ENCODE measurements around the gene MCTP1.
"Not testable (repeated sequence)": the region's sequence is repeated elsewhere in the genome, so short reads cannot be mapped to it uniquely, and the experiment has no call there.

Gene MCTP1

GRCh38 chr5:95178046-95178651, 106.7 kb downstream of the MCTP1 start:
- no peak for DNase-seq

DNA sequence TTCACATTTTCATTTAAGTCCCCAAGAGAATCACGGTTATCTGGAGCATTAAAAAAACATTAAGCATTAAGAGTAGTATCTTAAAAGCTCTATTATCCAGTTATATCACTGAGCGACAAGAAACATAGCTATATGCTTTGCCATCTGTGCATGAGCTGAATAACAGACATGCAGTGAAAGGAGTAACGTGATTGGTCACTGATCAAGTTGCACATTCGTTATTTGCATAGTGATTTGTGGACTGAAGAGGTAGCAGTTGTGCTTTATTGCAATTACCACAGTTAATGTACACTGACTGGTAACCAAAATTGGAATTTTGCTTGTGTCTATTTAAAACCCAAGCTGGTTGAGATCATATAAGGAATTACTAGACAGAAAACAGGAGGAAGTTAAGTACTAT, 107.4 kb downstream of the MCTP1 start:
- DNase-seq = no peak

GRCh38 chr5:95175106-95175505, 109.8 kb downstream of the MCTP1 start:
- DNase-seq = no peak

- DNase-seq = no peak
Observed at GRCh38 chr5:95172659-95173058, 112.2 kb downstream of the MCTP1 start.

DNA sequence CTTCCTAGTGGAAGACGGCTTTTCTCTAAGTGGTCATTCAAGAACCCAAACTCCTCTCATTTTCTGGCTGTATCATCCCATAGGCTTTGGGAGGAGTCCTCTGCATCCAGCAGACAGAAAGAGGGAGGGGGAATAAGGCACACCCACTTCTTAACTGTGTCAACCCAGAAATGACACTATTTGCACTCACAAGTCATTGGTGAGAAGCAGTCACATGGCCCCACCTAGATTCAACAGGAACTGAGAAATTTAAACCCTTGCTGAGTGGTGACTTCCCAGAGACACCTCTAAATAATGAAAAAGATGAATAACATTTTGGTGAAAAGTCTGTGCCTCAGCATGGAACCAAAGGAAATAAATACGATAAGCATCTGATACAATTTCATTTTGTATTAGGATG, 120.0 kb downstream of the MCTP1 start:
- no peak for DNase-seq

DNA sequence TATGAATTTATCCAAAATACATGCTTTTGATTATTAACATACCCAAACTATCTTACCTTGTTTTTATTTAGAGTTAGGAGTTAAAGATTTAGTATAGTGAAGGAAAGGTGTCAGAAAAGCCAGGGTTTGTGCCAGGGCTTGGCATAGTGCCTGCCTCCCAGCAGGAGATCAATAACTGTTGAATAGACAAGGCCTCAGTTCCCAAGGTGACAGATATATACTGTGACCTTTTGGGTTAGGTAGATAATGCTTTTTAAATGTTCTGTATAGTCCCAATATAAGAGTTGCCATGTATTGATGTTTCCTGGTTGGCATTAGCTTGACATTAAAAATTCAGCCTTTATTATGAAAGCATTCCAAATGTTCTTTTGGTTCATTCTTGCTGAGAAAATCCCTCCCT, 121.8 kb downstream of the MCTP1 start:
- no peak for DNase-seq

DNA sequence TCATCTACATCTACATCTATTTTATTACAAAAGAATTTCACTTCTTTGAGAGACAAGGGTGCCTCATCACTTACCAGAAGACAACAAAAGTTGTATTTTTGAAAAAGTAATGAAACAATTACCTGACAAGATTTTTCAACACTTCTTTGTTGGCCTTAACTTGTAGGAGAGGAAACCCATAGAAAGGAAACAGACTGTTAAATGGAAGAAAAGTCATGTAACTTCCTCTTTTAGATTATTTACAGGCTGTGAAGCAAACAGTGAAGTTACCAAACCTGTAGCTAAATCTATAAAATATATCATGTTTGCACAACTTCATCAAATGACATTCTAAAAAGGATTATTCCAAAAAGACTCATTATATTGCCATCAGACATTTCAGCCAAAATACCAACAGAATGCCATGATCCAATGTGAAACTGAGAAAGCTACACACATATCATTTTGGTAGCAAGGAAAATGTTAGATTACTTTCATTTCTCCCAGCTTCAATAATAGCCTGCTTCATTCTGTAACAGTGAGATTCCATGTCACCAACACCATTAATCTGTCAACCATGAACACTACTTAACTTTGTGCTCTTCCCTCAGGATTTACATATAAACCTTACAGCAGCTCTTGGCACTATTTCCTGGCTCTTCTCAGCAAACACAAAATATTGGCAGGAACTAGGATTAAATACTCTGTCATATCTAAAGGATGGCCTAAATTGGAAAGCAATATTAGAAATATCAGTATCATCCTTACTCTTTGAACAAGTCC, 122.5 kb downstream of the MCTP1 start:
- DNase-seq = no peak

DNA sequence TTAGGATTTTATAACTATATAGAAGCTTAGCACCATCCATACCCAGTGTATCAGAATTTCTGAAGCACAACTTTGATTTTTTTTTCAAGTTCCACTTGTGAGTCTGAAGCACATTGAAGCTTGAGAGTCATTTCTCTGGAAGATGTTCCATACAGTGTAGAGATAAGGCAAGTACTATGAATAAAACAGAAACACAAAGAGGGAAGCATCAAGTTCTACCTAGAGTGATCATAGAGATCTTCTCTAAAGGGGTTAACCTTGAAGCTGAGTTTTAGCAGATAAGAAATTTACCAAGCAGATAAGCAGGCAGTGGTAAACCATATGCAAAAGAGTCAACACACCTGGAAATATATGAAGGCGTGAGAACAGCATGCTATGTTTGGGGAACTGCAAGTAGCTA, 125.3 kb downstream of the MCTP1 start:
- DNase-seq = no peak

DNA sequence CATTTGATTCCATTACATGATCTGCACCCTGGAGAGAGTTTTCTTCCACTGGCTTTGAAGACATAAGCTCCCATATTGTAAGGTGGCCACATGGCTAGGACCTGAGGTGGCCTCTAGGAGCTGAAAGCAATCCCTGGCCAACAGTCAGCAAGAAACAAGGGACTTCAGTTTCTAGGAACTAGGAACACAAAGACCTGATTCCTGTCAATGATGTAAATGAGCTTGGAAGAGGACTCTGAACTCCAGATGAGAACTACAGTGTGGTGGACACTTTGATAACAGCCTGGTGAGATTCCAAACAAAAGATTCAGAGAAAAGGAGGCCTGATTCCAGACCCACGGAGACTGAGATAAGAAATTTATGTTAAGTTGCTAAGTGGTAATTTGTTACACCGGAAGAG, 129.0 kb downstream of the MCTP1 start:
- DNase-seq = no peak

DNA sequence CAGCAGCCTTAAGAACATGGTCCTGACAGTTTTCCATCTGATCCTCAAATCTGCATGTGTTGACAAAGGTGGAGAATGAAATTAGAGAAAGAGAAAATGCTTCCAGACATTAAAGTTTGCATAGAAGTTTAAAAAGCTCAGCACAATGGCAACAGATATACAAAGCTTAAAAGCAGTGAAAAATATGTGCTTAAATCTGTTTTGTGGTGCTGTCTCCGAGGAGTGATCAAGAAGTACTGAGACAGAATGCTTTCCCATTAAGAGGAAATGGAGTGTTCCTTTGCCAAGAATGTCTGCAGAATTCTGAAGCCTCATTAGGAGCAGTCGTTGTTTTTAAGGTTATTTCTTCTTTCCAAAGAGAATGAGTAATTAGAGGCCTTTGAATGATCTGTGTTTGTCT, 131.4 kb downstream of the MCTP1 start:
- DNase-seq = no peak

DNA sequence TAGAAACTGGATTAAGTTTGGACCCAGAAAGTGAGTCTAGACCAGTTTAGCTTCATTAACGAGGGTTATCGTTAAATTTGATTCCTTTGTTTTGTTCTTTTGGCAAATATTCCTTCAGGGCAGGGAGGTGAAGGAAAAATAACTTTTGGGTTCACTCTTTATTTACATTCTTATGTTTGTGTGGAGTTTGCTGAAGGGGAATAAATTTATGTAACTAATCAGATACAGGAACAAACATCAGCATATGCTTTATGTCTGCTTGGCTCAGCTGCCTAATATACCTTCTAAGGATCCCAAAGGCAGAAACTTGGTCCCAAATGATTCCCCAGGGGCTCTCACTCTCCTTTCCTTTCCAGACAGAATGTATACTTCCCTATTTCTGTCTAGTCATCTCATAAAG, 132.4 kb downstream of the MCTP1 start:
- DNase-seq = no peak

DNA sequence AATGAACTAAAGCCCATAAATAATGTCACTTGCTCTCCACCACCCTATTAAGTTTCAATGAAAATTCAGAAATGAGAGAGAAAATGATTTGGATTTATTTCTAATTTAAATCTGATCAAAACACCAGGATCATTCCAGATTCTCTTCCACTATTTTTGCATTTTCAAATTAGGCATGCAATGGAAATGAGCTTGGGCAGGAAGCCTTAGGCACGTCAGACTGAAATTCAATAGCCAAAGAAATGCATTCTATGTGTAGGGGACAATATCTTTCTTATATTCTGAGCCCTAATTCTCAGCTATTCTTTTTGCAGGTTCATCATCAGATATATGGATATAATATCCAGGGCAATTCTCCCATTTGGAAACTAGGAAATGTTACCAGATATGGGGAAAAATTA, 132.8 kb downstream of the MCTP1 start:
- DNase-seq = no peak

DNA sequence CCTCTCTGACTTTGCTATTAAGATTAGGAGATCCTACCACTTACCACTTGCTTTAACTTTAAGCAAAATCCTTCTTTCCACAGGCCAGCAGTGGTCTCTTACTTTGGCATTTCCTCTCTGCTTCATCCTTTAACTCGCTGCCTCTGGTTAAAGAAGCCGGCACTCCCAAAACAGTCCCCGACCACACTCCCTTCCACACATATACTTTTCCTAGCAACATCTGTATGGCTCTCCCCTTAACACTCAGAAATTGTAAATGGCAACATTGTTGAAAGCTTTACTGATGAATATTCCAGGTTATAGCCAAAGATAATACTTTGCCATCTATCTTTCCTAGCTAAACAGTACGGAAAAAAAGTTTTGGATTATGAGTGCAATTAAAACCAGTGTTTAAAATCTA, 133.2 kb downstream of the MCTP1 start:
- DNase-seq = no peak

GRCh38 chr5:95149387-95149786, 135.5 kb downstream of the MCTP1 start:
- DNase-seq = no peak

GRCh38 chr5:95148453-95148852, 136.4 kb downstream of the MCTP1 start:
- no peak for DNase-seq

GRCh38 chr5:95143858-95144257, 141.0 kb downstream of the MCTP1 start:
- DNase-seq = not testable (repeated sequence)

GRCh38 chr5:95142145-95142544, 142.7 kb downstream of the MCTP1 start:
- DNase-seq = no peak

DNA sequence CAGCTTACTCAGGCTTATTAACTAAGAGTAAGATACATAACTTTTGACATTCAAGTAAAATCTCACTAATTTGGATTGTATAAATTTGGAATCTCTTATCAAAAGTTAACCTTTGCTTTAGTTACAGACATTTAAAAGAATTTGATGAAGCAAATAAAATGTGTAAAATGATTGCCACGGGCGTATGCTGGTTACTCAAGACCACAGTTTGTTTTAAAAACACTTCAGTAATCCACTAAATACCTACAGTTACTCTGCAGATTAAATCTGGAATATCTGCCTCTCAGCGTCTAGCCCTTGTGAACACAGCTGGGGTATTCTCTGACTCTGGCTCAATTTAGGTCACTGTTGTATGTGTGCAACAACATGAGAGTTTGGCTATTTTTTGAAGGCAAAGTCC, 143.8 kb downstream of the MCTP1 start:
- no peak for DNase-seq

- no peak for DNase-seq
Observed at GRCh38 chr5:95134326-95134725, 150.6 kb downstream of the MCTP1 start.

GRCh38 chr5:95132096-95132495, 152.8 kb downstream of the MCTP1 start:
- DNase-seq = no peak

GRCh38 chr5:95130941-95131340, 154.0 kb downstream of the MCTP1 start:
- no peak for DNase-seq

DNA sequence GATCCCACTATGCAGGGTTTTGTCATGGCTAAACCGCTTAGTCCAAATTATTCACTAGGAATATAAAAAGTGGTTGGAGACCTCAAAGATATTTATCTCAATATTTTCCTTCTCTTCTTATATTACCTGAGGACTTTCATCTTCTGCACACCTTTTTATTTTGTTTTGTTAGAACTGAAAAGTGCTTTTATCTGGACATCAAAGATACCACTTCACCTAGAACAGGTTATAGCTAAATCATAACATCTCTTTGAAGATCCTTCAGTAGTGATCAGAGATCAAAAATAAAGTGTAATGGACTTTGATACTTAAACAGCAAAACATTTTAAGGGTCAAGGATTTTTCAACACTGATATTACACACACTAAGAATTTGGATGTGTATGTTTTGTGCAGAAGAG, 160.2 kb downstream of the MCTP1 start:
- DNase-seq = no peak

- no peak for DNase-seq
Observed at GRCh38 chr5:95124101-95124500, 160.8 kb downstream of the MCTP1 start.

GRCh38 chr5:95114902-95115301, 170.0 kb downstream of the MCTP1 start:
- no peak for DNase-seq

- no peak for DNase-seq
Observed at GRCh38 chr5:95114305-95114704, 170.6 kb downstream of the MCTP1 start.

Measured in activated gamma-delta T cell (primary cell).